ENCODE results near the gene NFE2L2.

Gene NFE2L2

GRCh38 chr2:177281400-177282180, 17.1 kb upstream of the NFE2L2 start:
- no peaks in the 10 kb centered on the region for H4K20me1 ChIP-seq (ENCODE audit: low read depth, low read length)
- H3K36me3 ChIP-seq (ENCODE audit: low read length) = no peaks in the 10 kb centered on the region
- no peaks in the 10 kb centered on the region for H3K9me3 ChIP-seq (ENCODE audit: insufficient read depth, low read length)
- no peak overlapping the region for H3K9ac ChIP-seq (ENCODE audit: low read length)
- H2AFZ ChIP-seq (ENCODE audit: low read depth, low read length, severe bottlenecking) = no peak overlapping the region
- no peaks in the 10 kb centered on the region for H3K27me3 ChIP-seq (ENCODE audit: low read length)
- H3K9me2 ChIP-seq (replicated peaks; ENCODE audit: insufficient read depth, low read length) = no peaks in the 10 kb centered on the region
- no peaks in the 10 kb centered on the region for H3F3A ChIP-seq (ENCODE audit: insufficient read depth)
- TF ChIP-seq EZH2phosphoT487 (conservative IDR thresholded peaks at IDR 0.05; ENCODE audit: low read length) = no peak
- H3K4me2 ChIP-seq (ENCODE audit: low read depth, low read length, poor library complexity, severe bottlenecking) = no peak overlapping the region
- H3K4me3 ChIP-seq (ENCODE audit: insufficient read depth, low read length, poor library complexity, severe bottlenecking) = no peak overlapping the region
- H3K79me2 ChIP-seq (ENCODE audit: insufficient read depth, low read length) = no peaks in the 10 kb centered on the region
- H3K27ac ChIP-seq (ENCODE audit: low read depth, low read length) = no peak overlapping the region

DNA sequence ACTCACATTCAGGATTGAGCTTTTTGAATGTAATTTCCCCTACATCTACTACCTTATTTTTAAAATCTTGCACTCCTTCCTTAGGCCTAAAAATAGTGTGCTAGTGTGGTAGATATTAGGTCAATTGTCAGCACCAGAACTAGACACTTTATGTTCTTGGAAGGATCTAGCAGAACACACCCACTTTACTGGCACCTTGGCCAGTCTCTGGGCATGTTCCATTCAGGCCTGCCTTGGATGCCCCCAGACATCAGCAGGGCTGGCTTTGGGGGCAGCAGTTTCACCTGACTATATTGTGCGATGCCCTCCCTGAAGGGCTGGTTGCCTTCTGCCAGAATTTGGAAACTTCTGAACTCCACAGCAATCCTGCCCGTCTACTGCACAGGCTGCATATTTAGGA, 15.3 kb upstream of the NFE2L2 start:
- no peaks in the 10 kb centered on the region for H3K36me3 ChIP-seq (ENCODE audit: low read length)
- no peak overlapping the region for H3K4me2 ChIP-seq (ENCODE audit: low read depth, low read length, poor library complexity, severe bottlenecking)
- H3F3A ChIP-seq (ENCODE audit: insufficient read depth) = no peaks in the 10 kb centered on the region
- H3K4me3 ChIP-seq (ENCODE audit: insufficient read depth, low read length, poor library complexity, severe bottlenecking) = no peak overlapping the region
- H3K9me3 ChIP-seq (ENCODE audit: insufficient read depth, low read length) = no peaks in the 10 kb centered on the region
- H2AFZ ChIP-seq (ENCODE audit: low read depth, low read length, severe bottlenecking) = no peak overlapping the region
- no peaks in the 10 kb centered on the region for H3K79me2 ChIP-seq (ENCODE audit: insufficient read depth, low read length)
- TF ChIP-seq EZH2phosphoT487 (conservative IDR thresholded peaks at IDR 0.05; ENCODE audit: low read length) (no peak), CTCF (IDR thresholded peaks at IDR 0.05; ENCODE audit: insufficient read depth, low read length, poor library complexity, severe bottlenecking) (no peak)
- no peaks in the 10 kb centered on the region for H4K20me1 ChIP-seq (ENCODE audit: low read depth, low read length)
- H3K27me3 ChIP-seq (ENCODE audit: low read length) = no peaks in the 10 kb centered on the region
- no peak overlapping the region for H3K9ac ChIP-seq (ENCODE audit: low read length)
- H3K27ac ChIP-seq (ENCODE audit: low read depth, low read length) = no peak overlapping the region
- H3K9me2 ChIP-seq (replicated peaks; ENCODE audit: insufficient read depth, low read length) = no peaks in the 10 kb centered on the region

GRCh38 chr2:177275743-177276055, 11.2 kb upstream of the NFE2L2 start:
- no peak overlapping the region for H3K4me2 ChIP-seq (ENCODE audit: low read depth, low read length, poor library complexity, severe bottlenecking)
- H3K36me3 ChIP-seq (ENCODE audit: low read length) = no peaks in the 10 kb centered on the region
- no peaks in the 10 kb centered on the region for H3K9me2 ChIP-seq (replicated peaks; ENCODE audit: insufficient read depth, low read length)
- H3K79me2 ChIP-seq (ENCODE audit: insufficient read depth, low read length) = no peaks in the 10 kb centered on the region
- no peak overlapping the region for H2AFZ ChIP-seq (ENCODE audit: low read depth, low read length, severe bottlenecking)
- no peaks in the 10 kb centered on the region for H3K9me3 ChIP-seq (ENCODE audit: insufficient read depth, low read length)
- no peak overlapping the region for H3K9ac ChIP-seq (ENCODE audit: low read length)
- H3F3A ChIP-seq (ENCODE audit: insufficient read depth) = no peaks in the 10 kb centered on the region
- no peak overlapping the region for H3K27ac ChIP-seq (ENCODE audit: low read depth, low read length)
- H3K27me3 ChIP-seq (ENCODE audit: low read length) = no peaks in the 10 kb centered on the region
- no peaks in the 10 kb centered on the region for H4K20me1 ChIP-seq (ENCODE audit: low read depth, low read length)
- H3K4me3 ChIP-seq (ENCODE audit: insufficient read depth, low read length, poor library complexity, severe bottlenecking) = no peak overlapping the region
- TF ChIP-seq CTCF (IDR thresholded peaks at IDR 0.05; ENCODE audit: insufficient read depth, low read length, poor library complexity, severe bottlenecking) (no peak), EZH2phosphoT487 (conservative IDR thresholded peaks at IDR 0.05; ENCODE audit: low read length) (no peak)

DNA sequence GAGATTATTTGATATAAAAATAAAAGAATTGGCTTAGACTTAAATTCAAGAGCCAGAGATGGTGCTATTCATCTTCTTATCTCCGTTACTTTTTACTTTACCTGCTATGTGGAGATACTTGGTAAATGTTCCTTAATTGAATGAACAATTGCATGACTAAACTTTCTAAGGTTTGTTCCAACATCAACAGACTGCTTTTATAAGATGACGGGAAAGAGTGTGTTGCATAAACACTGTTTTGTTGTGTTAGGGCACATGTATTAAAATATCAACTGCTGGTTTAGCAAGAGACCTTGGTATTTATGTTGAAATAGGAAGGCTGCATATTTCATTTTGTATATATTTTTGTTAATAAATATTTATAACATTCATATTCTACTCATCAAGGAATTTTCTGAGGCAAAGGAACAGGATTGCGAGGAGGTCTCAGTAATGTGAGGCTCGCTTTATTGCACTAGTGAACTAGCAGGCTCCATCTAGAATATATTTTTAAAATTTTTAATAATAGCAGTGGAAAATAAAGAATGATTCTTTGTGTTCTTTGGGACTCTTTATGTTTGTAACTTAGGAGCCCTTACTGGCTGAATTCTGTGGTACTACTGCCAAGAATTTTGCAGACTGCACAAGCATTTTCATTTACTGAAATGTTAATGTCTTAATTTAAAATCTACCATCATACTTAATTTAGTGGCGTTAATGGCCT, 10.7 kb upstream of the NFE2L2 start:
- no peaks in the 10 kb centered on the region for H3K36me3 ChIP-seq (ENCODE audit: low read length)
- H3F3A ChIP-seq (ENCODE audit: insufficient read depth) = no peaks in the 10 kb centered on the region
- no peak overlapping the region for H3K4me3 ChIP-seq (ENCODE audit: insufficient read depth, low read length, poor library complexity, severe bottlenecking)
- no peak overlapping the region for H3K4me2 ChIP-seq (ENCODE audit: low read depth, low read length, poor library complexity, severe bottlenecking)
- no peak overlapping the region for H2AFZ ChIP-seq (ENCODE audit: low read depth, low read length, severe bottlenecking)
- H3K79me2 ChIP-seq (ENCODE audit: insufficient read depth, low read length) = no peaks in the 10 kb centered on the region
- H3K27ac ChIP-seq (ENCODE audit: low read depth, low read length) = no peak overlapping the region
- no peaks in the 10 kb centered on the region for H4K20me1 ChIP-seq (ENCODE audit: low read depth, low read length)
- no peak overlapping the region for H3K9ac ChIP-seq (ENCODE audit: low read length)
- TF ChIP-seq CTCF (IDR thresholded peaks at IDR 0.05; ENCODE audit: insufficient read depth, low read length, poor library complexity, severe bottlenecking) (no peak), EZH2phosphoT487 (conservative IDR thresholded peaks at IDR 0.05; ENCODE audit: low read length) (no peak)
- no peaks in the 10 kb centered on the region for H3K9me2 ChIP-seq (replicated peaks; ENCODE audit: insufficient read depth, low read length)
- H3K27me3 ChIP-seq (ENCODE audit: low read length) = no peaks in the 10 kb centered on the region
- H3K9me3 ChIP-seq (ENCODE audit: insufficient read depth, low read length) = no peaks in the 10 kb centered on the region

Data from SU-DHL-6 (cell line).